Left renal cortex interstitium (tissue), 4 donors: ENCODE data around the gene RTEL1. TPM values are rescaled to one million over a fixed set of nuclear protein-coding genes. Genes with fewer than 3 reads are reported as not detected.
"Not testable (repeated sequence)": the region's sequence is repeated elsewhere in the genome, so short reads cannot be mapped to it uniquely, and the experiment has no call there.

Source experiments
- DNase-seq, 4 donors: peaks; one replicate each; pipeline ENCODE4 v3.0.0-alpha.2; 2013; ENCODE audit warnings: low read depth in 4 of 4, low spot score in 2 of 4, missing footprints in 1 of 4
- polyA plus RNA-seq, 4 donors: library from polyadenylated mRNA; unstranded; fragments of 120-200 nt; gene quantifications; one replicate each; pipeline ENCODE4 v1.2.1, GENCODE V29; 2013; ENCODE audit not compliant: insufficient read length in 4 of 4

The RTEL1 gene
- polyA plus RNA-seq, 4 donors = 14.0 to 26.9 (median 19.3) TPM

- DNase-seq = no peak
Observed at GRCh38 chr20:63645218-63645617, 12.9 kb upstream of the RTEL1 start.

- DNase-seq = no peak
Observed at GRCh38 chr20:63648190-63648589, 9.9 kb upstream of the RTEL1 start.

- DNase-seq = no peak
Observed at GRCh38 chr20:63648895-63649589, 9.1 kb upstream of the RTEL1 start.

- DNase-seq = not testable (repeated sequence)
Observed at GRCh38 chr20:63650486-63650885, 7.6 kb upstream of the RTEL1 start.

- no peak for DNase-seq
Observed at GRCh38 chr20:63651942-63652191, 6.2 kb upstream of the RTEL1 start.

- no peak for DNase-seq
Observed at GRCh38 chr20:63652192-63652980, 5.7 kb upstream of the RTEL1 start.

- peak; percentile 66 to 87 (median 80) for DNase-seq
Observed at GRCh38 chr20:63653041-63653973, 4.8 kb upstream of the RTEL1 start, which contains the start of gene STMN3. Gene STMN3 (minus strand): TSS chr20:63653424. CDS start chr20:63653345, 79 bp downstream.

- no peak for DNase-seq
Observed at GRCh38 chr20:63653974-63654668, 4.0 kb upstream of the RTEL1 start.

GRCh38 chr20:63655249-63655648 is 2.9 kb upstream of the RTEL1 start:
- no peak for DNase-seq

GRCh38 chr20:63656451-63656850 is 1.7 kb upstream of the RTEL1 start:
- DNase-seq = no peak

- DNase-seq = no peak
Observed at GRCh38 chr20:63657260-63657936, 714 bp upstream of the RTEL1 start.

- DNase-seq = no peak
Observed at GRCh38 chr20:63658749-63659187, 656 bp downstream of the RTEL1 start.

GRCh38 chr20:63659370-63659769 is 1.3 kb downstream of the RTEL1 start:
- DNase-seq = no peak

- not testable (repeated sequence) for DNase-seq
Observed at GRCh38 chr20:63660174-63660573, 2.1 kb downstream of the RTEL1 start.

- DNase-seq = no peak
Observed at GRCh38 chr20:63660622-63661021, 2.5 kb downstream of the RTEL1 start.

GRCh38 chr20:63661108-63661507 is 3.0 kb downstream of the RTEL1 start:
- no peak for DNase-seq

GRCh38 chr20:63661959-63662812 is 4.1 kb downstream of the RTEL1 start:
- DNase-seq = no peak

GRCh38 chr20:63662813-63663189 is 4.7 kb downstream of the RTEL1 start:
- no peak for DNase-seq
